Epidermal melanocyte (primary cell): ENCODE measurements around the gene CCND3.
"Not testable (repeated sequence)": the region's sequence is repeated elsewhere in the genome, so short reads cannot be mapped to it uniquely, and the experiment has no call there.

ENCODE experiments used
- DNase-seq: peaks from one replicate; pipeline ENCODE4 v3.0.0; 2011; ENCODE audit warnings: low spot score; ENCODE audit not compliant: insufficient read length

Gene CCND3

DNA sequence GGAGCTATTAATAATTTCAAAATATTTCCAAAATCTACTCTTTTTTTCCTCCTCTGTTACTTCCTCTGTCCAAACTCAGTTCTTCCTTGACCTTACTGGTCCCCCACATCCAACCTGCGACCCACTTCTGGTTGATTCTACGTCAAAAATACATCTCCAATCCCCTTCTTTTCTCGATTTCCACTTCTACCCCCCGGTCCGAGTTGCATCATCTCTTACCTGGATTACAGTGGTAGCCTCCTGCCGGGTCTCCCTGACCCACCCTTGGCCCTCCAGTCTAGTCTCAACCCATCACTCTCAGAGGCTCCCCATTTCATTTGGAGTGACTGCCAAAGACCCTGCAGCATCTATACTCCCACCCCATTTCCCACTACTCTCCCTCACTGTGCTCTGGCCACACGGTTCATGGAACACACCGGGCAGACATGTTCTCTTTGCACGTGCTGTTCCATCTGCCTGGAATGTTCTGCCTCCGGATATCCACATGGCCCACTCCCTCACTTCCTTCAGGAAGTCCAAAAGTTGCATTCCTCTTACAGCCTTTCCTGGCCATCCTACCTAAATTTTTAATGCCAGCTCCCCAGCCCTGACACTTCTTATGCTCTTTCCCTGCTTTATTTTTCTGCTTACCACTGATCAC, 6.1 kb upstream of the CCND3 start:
- DNase-seq, result no peak

DNA sequence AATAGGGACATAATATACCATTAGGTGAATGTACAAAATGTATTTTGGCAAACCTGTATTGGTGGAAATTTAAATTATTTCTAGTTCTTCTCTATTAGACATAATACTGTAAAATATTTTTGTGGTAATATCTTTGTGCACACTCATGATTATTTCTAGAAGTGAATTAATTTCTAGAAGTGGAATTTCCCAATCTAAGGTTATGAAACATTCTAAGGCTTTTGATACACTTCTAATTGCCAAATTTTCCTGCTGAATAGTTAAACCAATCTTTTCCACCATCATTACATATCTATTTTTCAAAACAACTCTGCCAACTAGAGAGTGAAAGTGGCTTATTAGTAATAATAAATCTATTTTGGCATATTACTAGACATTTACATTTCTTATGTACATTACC, 1.8 kb upstream of the CCND3 start:
- DNase-seq, result no peak

DNA sequence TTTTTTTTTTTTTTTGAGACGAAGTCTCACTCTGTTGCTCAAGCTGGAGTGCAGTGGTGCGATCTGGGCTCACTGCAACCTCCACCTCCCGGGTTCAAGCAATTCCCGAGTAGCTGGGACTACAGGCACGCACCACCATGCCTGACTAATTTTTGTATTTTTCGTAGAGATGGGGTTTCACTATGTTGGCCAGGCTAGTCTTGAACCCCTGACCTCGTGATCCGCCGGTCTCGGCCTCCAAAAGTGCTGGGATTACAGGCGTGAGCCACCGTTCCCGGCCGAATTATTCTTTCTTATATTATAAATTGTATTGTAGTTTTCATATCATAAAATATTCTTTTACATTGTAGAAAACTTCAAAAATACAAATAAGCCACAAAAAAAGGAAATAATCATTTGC, 1.3 kb upstream of the CCND3 start:
- DNase-seq, result not testable (repeated sequence)

DNA sequence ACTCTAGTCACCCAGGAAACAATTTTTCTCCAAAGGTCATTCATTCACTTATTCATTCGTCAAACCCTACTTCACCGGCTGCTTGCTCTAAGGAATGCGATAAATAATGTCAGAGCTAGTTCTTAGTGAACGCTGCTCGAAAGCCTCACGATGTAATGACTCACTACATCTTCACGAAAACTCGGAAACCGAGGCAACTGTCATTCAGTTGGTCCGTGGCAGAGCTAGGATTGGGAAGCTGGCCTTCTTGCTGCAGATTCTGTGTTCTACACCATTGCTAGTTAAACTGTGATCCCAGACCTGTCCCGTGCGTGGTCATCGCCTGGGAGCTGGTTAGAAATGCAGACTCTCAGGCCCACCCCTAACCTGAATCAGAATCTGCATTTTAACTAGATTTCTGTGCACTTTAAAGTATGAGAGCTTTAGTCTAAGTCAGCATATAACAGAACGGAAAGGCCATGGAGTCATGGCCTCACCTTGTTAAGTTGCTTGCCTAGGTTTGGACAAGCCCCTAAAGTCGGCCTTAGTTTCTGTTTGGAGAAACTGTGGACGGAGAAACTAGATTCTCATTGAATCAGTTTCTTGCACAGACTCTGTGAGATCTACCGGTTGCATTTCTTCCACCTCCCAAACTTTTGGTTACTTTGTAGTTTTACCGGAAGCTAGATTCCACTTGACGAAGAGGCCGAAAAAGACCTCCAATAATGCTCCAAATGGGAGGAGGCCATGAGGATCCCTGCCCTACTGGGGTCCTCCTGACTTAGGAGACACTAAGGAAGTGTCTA, 651 bp upstream of the CCND3 start:
- DNase-seq, result no peak

DNA sequence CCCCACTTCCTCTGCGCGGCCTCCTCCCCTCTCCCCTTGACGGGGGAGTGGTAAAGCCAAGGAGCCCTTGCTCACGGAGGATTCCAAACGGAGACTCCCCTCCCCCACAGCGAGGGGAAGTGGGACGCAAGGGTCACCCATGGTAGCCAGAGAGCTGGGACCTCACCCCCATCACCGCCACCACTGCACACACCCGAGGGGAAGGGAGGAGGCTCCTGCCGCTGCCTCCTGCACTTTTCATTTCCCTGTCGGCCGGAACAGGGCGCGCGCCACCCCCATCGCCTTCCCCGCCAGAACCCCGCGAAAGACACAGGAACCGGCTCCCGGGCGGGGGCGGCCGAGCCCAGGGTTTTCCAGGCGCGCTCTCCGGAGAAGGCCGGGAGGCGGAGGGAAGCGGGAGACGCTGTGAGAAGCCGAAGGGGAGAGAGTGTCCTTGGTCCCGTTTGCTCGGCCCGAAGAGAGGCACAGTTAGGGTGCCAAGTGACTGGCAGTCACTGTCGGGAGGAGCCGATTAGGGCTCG, 789 bp downstream of the CCND3 start:
- DNase-seq, result no peak

DNA sequence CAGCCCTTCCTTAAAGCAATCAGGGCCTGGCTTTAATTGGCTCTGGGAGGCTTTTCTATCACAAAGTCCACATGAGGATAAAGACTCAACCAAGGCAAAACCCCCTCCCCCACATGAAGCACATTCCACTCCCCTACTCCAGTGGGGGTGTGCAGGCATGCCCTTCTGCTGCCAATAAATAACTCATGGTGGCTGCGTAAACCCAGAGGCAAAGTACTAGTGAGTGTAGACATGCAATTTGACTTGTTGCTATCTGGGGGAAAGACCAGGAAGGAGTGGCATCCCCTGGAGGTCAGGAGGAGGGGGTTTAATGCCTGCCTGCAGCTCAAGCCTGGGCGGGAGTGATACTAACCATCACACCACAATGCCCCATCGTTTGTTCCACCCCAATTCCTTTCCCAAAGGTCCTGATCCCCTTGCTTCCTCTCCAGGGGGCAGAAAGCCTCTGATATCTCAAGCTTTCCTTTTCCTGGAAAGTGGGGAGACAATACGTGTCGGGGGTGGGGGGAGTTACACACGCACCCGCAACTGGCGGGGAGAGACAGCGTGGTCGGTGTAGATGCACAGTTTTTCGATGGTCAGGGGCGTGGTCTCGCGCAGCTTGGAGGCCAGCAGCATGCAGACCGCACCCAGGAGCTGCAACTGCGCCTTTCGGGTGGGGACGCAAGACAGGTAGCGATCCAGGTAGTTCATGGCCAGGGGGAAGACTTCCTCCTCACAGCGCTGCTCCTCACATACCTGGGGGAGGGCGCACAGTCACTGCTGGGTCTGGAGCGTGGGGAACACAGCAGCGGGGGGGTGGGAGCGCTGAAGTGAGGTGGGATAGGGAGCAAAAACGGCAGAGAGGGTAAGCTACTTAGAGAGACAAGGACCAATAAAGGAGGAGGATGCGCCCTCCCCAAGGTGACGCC, 1.5 kb downstream of the CCND3 start:
- DNase-seq, result no peak

DNA sequence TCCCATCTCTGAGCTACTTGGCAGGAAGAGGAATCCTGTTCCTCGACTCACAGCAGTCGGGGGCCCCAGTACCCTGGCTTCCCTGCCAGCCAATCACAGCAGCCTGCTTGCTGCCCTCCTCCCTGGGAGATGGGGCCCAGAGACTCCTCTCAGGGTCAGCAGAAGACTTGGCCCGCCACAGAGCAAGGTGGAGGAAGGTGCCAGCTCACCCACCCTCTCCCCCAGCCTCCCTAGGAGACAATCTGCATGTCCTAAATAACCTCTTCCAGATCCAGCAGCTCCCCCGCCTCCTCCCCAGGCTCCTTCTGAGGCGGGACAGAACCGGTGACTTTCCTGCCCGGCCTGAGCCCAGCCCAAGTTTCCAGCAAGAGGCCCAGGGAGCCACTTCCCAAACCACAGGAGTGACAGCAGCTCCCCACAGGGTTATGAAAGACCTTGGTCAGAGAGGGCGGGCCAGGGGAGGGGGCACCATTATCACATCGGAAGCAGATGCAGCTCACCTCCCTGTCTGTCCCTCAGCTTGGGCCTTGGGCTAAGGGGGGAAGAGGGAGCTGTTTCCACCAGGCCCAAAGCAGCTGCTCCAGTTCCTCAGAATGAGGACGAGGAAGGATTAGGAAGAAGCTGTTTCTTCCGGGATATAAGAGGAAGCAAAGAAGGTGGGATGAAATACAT, 2.3 kb downstream of the CCND3 start:
- DNase-seq, result peak; percentile 56

DNA sequence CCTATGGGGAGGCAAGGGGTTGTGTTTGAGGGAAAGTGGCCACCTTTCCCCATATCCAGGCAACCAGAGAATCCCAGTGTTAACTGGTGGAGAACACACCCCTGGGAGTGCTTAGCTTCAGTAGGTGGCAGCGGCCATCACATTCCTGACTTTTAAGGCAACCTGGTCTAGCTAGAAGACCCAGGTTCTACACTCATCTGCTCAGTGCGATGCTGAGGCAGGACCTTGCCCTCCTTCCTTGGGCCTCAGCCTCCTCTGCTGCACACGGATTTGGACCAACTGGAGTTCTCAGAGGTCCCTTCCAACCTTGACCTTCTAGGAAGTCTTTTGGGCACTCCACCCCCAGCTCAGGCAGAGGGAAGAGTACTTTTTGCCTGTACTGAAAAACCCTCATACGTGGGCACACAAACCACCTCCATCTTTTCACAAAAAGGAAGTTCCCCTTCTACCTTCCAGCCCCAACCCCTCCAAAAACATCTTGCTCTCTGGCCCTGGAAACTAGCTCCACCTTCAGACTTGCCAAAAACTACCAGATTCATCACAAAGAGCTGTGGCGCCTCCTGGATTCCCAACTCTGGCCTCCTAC, 2.9 kb downstream of the CCND3 start:
- DNase-seq, result no peak

DNA sequence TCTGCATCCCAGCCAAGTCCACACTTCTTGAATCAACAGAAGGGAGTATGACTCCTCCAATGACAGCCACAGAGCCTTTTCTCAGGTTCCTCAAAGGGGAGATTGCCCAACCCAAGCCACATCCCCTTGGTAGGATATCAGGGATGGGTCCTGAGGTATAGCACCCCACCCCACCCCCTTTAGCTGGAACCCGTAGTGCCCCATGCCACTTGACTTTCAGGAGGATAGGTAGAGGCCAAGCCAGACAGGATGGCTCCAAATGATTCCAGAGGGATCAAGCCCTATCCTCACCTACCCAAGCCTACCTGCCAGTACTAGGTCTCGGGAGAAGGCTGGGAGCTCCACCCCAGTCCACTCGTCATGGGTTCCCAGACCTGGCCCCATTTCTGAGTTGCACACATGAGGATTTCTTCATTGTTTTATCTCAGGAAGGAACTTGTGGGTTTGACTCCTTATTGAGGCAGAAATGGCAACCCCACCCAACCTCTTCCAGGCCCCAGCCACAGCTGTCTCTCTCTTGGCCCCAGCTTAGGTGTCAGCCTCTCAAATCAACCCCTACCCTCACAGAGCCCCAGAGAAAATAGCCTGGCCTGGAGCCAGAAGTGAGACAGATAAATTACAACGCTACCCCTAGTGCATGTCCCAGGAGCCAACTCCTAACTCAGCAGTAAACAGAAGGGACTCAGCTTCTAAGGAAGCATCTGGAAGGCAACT, 3.6 kb downstream of the CCND3 start:
- no peak for DNase-seq

DNA sequence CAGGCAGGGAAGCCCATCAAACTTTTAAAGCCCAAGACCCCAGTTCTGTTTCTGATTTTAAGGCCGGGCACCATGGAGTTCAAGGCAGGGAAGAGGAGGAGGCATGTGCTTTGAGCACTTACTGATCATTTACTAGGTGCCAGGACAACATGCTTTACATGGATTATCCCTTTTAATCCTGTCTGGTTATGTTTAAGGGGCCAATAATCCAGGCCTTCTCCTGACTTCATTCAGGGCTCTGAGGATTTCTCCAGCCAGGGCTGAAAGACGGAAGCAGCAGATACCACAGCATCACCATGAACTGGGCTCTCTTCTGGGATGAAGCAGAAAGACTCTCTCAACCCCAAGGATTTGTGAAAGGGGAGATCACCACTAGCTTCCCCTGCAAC, 4.1 kb downstream of the CCND3 start:
- no peak for DNase-seq

DNA sequence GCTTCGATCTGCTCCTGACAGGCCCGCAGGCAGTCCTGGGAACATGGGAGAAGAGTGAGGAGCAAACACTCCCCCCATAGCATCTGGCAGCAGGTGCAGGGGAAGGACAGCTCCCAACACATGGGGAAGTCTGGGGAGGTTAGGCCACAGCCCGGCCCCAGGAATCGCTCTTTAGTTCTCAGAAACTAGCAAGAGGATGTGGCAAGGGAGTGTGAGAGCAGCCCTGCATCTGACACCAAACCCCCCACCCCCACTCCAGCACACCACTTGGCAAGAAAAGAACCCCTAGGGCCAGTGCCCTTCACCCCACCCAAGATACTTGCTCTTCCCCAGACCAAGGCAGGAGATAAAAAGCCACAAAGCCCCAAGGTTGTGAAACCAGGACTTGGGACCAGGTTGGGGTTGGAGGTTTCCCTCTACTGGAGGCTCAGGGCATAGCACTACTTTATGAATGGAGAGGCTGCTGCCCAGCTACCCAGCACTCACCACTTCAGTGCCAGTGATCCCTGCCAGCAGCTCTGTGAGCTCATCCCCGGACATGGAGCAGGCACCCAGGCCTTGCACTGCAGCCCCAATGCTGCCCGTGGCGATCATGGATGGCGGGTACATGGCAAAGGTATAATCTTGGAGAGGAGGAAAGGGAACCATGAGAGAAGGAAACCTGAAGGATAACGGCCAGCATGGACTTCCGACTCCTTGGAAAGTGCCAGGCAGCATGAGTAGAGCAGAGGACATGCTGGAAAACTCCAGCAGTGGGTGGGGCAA, 5.4 kb downstream of the CCND3 start:
- DNase-seq, result peak; percentile 74

DNA sequence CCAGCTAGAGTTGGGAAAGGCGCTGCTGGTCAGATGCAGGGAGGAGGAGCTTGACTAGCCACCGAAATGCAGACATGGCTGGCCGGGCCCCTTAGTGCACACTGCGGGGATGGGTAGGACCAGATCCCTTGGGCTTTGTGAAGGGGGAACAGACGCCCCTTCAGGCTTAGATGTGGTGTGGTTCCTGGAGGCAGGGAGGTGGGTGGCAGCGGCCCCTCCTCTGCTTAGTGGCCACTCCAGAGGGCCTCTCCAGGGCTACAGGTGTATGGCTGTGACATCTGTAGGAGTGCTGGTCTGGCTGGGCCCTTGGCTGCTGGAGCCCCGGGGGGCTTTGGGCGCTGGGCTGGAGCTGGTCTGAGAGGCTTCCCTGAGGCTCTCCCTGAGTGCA, 5.9 kb downstream of the CCND3 start:
- no peak for DNase-seq

DNA sequence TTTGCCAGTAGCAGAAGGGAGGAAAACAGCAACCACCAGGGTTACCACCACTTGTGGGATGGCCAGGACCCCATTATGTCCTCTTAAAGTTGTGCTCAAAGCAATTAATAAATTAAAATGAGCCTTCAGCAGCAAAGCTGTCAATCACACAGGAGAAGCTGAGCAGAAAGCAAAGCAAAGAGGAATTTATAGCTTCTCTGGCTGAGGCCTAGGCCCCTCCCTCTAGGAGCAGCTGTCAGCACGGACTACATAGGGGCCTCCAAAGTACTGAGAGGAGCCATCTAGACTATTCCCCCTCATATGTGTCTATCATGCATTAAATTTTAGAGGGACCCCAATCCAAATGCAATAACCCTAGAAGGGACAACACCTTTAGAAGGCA, 6.4 kb downstream of the CCND3 start:
- no peak for DNase-seq

DNA sequence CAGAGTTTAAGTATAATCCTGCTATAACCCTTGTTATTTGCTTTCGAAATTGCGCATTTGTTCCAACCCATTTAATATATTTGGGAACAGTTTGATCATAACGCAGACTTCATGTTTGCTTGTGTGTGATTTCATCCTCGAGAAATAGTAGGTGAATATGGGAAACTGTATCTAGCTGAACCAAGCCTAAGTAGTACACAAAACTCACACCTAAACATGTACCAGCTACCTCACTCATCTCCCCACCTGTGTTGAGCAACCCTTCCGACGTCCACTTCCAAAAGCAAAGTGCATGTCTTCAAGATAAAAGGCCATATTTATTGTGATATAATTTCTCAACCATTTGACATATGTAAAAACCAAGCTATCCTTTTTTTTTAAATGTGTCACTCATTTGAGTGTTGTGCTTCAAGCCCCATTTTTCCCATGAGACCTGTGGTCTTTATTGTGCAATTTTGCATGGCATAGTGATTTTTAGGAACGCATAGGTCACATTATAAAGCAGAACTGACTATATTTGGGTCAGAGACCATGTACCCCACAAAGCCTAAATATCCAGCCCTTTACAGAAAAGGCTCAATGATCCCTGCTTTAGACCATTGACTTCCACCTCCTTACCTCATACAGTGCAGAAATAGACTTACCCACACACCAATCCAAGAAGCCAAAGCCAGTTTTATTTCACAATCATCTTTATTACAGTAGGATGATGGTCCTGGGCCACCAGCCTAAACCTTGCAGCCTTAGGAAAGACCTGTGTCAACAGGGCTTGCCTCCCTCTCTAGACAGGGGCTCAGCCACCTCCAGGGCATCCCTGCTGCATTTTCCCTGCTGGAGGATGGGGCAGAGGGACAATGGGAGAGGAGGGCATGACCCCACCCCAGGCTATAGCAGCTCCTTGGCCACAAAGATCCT, 7.1 kb downstream of the CCND3 start:
- DNase-seq, result no peak

DNA sequence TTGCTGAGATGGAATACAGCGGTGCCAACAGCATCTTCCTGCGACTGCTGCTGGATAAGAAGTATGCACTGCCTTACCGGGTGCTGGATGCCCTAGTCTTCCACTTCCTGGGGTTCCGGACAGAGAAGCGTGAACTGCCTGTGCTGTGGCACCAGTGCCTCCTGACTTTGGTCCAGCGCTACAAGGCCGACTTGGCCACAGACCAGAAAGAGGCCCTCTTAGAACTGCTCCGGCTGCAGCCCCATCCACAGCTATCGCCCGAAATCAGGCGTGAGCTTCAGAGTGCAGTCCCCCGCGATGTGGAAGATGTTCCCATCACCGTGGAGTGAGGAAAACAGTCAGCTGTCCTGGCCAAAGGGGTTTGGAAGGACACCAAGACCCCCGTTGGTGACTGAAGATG, 9.2 kb downstream of the CCND3 start:
- DNase-seq, result no peak

DNA sequence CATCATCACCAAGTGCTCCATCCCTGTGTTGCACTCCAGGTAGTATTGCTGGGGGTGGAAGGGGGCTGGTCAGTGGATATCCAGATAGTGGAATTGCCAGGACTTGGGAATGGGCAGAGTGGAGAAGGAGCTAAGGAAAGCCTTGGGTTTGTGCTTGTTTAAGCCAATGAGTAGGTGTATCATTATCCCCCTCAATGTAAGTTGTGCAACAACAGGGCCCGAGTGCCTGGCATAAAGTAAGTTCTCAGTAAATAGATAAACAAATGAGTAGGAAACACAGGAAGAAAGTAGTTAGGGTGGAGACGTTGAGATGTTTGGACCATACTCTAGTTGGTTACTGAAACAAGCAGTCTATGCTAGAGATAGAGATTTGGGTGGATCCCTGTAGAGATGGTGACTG, 9.8 kb downstream of the CCND3 start:
- no peak for DNase-seq

DNA sequence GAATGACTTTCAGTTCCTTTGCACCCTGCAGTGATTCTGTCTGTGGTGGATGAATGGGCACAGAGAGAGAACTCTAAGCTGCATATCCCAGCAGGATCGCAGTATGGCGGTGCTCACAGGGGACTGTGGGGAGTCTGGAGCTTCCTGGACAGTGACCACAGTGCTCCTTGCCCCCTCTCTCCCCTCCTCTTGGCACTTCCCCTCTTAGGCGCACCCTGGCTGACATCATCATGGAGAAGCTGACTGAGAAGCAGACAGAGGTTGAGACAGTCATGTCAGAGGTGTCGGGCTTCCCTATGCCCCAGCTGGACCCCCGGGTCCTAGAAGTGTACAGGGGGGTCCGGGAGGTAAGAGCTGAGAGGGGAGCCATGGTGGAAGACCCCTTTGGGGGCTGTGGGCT, 11.7 kb downstream of the CCND3 start:
- DNase-seq, result no peak

DNA sequence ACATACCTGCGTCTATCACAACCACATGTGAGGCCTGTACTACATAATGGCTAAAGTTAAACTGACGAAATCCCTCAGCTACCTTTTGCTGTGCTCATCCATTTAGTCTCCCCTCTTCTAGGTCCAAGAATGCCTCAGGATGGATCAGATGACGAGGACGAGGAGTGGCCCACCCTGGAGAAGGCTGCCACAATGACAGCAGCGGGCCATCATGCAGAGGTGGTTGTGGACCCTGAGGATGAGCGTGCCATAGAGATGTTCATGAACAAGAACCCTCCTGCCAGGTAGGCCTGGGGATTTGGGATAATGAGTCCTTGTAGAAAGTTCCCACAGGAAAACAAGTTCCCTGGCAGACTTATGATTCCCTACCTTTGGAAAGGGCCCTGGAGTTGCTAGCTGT, 14.4 kb downstream of the CCND3 start:
- DNase-seq, result no peak

DNA sequence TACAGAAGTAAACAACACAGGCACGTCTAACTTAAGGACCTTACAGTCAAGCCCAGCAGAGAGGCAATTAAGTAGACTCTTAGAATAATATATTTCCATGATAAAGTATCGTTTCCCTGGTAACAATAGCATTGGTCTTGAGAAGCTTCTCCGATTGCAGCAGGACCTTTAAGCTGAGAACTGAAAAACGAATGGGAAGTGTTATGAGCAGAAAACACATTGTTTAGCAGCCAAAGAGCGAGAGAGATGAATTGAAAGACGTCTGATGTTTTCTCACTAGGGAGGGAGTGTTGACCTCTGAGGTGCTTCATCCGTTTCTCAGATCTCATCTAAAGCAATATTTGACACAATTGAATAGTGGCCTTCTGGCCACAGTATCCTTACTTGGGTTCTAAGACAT, 19.5 kb downstream of the CCND3 start:
- no peak for DNase-seq
